Neural progenitor cell (in vitro differentiated cells): ENCODE results near the gene CPA1.

Experiments
- EZH2 ChIP-seq: fragments of 200-600 bp; sonication (generic); IDR thresholded peaks from 2 replicates; pipeline ENCODE4 v1.6.1; 2017; ENCODE audit warnings: antibody characterized with exemption, mild to moderate bottlenecking, moderate library complexity
- TF ChIP-seq, protein P1 (sequence below): fragments of 200-600 bp; sonication (generic); IDR thresholded peaks from 2 replicates; pipeline ENCODE4 v1.5.1; 2017; ENCODE audit warnings: antibody characterized with exemption, mild to moderate bottlenecking

DNA sequence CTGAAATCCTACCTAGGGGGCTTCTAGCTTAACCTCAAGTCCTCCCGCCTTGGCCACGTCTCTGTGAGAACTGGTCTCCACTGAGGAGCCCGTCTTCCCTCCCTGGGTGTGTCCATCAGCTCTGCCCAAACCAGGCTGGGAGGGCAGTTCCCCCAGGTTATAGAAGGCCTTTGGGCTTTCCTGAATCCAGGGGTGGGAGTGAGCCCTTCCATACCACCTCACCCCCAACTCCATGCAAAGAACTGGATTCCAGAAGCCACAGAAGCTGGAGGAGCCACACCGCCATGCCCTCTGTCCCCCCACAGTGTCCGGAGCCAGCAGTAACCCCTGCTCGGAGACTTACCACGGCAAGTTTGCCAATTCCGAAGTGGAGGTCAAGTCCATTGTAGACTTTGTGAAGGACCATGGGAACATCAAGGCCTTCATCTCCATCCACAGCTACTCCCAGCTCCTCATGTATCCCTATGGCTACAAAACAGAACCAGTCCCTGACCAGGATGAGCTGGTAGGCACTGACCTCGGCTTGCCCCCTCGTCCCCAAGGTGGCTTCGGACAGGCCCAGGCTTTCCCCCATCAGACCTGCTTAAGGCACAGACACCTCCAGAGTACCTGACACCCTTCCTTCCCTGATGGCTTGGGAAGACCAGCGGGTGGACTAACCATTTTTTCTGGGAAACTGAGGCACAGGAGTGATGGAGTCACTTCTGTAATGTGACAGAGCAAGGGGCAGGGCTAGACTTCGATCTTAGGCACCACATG is 4.7 kb downstream of the CPA1 start:
- TF ChIP-seq, protein P1, sequence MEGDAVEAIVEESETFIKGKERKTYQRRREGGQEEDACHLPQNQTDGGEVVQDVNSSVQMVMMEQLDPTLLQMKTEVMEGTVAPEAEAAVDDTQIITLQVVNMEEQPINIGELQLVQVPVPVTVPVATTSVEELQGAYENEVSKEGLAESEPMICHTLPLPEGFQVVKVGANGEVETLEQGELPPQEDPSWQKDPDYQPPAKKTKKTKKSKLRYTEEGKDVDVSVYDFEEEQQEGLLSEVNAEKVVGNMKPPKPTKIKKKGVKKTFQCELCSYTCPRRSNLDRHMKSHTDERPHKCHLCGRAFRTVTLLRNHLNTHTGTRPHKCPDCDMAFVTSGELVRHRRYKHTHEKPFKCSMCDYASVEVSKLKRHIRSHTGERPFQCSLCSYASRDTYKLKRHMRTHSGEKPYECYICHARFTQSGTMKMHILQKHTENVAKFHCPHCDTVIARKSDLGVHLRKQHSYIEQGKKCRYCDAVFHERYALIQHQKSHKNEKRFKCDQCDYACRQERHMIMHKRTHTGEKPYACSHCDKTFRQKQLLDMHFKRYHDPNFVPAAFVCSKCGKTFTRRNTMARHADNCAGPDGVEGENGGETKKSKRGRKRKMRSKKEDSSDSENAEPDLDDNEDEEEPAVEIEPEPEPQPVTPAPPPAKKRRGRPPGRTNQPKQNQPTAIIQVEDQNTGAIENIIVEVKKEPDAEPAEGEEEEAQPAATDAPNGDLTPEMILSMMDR, result no peak
- TF ChIP-seq EZH2, result no peak
